HepG2 (cell line): ENCODE results near the gene CCDC6. TPM values are rescaled to one million over a fixed set of nuclear protein-coding genes. Genes with fewer than 3 reads are reported as not detected.
A peak's percentile ranks its signal among the peaks of the same experiment; 100 is the strongest.

Experiments
- ATAC-seq: fragments of 200-7000 bp; cut with Tn5 transposase; 3 replicates; pipeline ENCODE4 v1.9.1; 2020; ENCODE audit warnings: mild to moderate bottlenecking, moderate library complexity
- BruUV-seq: library from RNA; stranded (reverse); fragments of 400-500 nt; replicated peaks from 2 replicates; lab custom pipeline; 2021; lab: Mats Ljungman, UMichigan
- CTCF ChIA-PET: fragments of 300-600 bp; formaldehyde crosslinking; extraction: SDS; loops from one replicate; lab custom pipeline; 2021; ENCODE audit warnings: low total read pairs, inconsistent platforms, low intra/inter-chr PET ratio; lab: Yijun Ruan, JAX
- POLR2A ChIA-PET: fragments of 350-600 bp; sonication (Branson Sonifier 250); formaldehyde crosslinking; loops from one replicate; lab custom pipeline; 2020; ENCODE audit warnings: antibody characterized with exemption, inconsistent platforms; lab: Yijun Ruan, JAX
- DNase-seq: peaks from one replicate; pipeline ENCODE4 v3.0.0-alpha.2; 2015; ENCODE audit warnings: low spot score
- FAIRE-seq: peaks from 3 replicates; lab custom pipeline; 2011; peaks lifted over from hg19 to GRCh38; lab: Jason Lieb, UNC
- H2AFZ ChIP-seq: one replicate; pipeline ENCODE4 v1.6.1; 2011; ENCODE audit warnings: low read length, inconsistent platforms
- H3K27ac ChIP-seq: fragments of 300-600 bp; 3 replicates; pipeline ENCODE4 v1.8.0; 2011; ENCODE audit warnings: mixed run types, mild to moderate bottlenecking, mixed read lengths, low read length, inconsistent platforms; ENCODE audit not compliant: insufficient read depth; ENCODE audit errors: extremely low read length
- H3K27me3 ChIP-seq, 2 experiments: fragments of 200-600 bp in 1 of 2; 2 replicates in 1 of 2; 3 replicates in 1 of 2; pipeline versions ENCODE4 v1.6.0 to v1.8.0; 2011; ENCODE audit warnings: low read length in 2 of 2, mild to moderate bottlenecking in 2 of 2, moderate library complexity in 2 of 2, inconsistent platforms in 1 of 2; ENCODE audit not compliant: insufficient read depth in 2 of 2, control insufficient read depth in 1 of 2
- H3K36me3 ChIP-seq, 2 experiments: fragments of 200-600 bp in 1 of 2; replicated peaks in 1 of 2; 2 replicates in 1 of 2; 3 replicates in 1 of 2; pipeline versions ENCODE4 v1.5.1 to v1.8.0; 2011; ENCODE audit warnings: low read length in 2 of 2, inconsistent platforms in 1 of 2; ENCODE audit not compliant: insufficient read depth in 2 of 2, control insufficient read depth in 1 of 2
- H3K4me1 ChIP-seq: 2 replicates; pipeline ENCODE4 v1.5.1; 2012; ENCODE audit warnings: low read length, inconsistent platforms; ENCODE audit not compliant: insufficient read depth
- H3K4me2 ChIP-seq: 2 replicates; pipeline ENCODE4 v1.6.0; 2011; ENCODE audit warnings: low read depth, low read length, inconsistent platforms
- H3K4me3 ChIP-seq, 3 experiments: fragments of 200-600 bp in 1 of 3; sonication (generic), shearing (Covaris generic) in 1 of 3; replicated peaks in 1 of 3; 2 replicates each; pipeline ENCODE4 v1.5.1; 2011 to 2016; ENCODE audit warnings: low read length in 3 of 3, inconsistent platforms in 2 of 3, low read depth in 2 of 3, mild to moderate bottlenecking in 2 of 3, control low read depth in 1 of 3, mixed read lengths in 1 of 3; ENCODE audit not compliant: insufficient read depth in 1 of 3
- H3K79me2 ChIP-seq: one replicate; pipeline ENCODE4 v1.6.1; 2011; ENCODE audit warnings: low read length, inconsistent platforms; ENCODE audit not compliant: insufficient read depth
- H3K9ac ChIP-seq: 2 replicates; pipeline ENCODE4 v1.6.0; 2011; ENCODE audit warnings: mild to moderate bottlenecking, low read depth, low read length, inconsistent platforms; ENCODE audit not compliant: insufficient read depth
- H3K9me3 ChIP-seq: 2 replicates; pipeline ENCODE4 v1.5.1; 2012; ENCODE audit warnings: mild to moderate bottlenecking, low read length
- H4K20me1 ChIP-seq: 2 replicates; pipeline ENCODE4 v1.6.0; 2011; ENCODE audit warnings: inconsistent platforms, mild to moderate bottlenecking, low read length, moderate library complexity; ENCODE audit not compliant: insufficient read depth
- ATM ChIP-seq: fragments of 450-650 bp; IDR thresholded peaks from 2 replicates; pipeline ENCODE4 v1.7.1; 2017; ENCODE audit warnings: mild to moderate bottlenecking, borderline replicate concordance
- KAT8 ChIP-seq: IDR thresholded peaks from 2 replicates; pipeline ENCODE4 v1.6.1; 2016; ENCODE audit warnings: missing genetic modification reagents, missing compliant biosample characterization
- MED1 ChIP-seq: sonication (generic); formaldehyde crosslinking; IDR thresholded peaks from 2 replicates; pipeline ENCODE4 v1.4.0; 2020; ENCODE audit warnings: missing genetic modification reagents
- NFYC ChIP-seq: IDR thresholded peaks from 2 replicates; pipeline ENCODE4 v1.6.1; 2016; ENCODE audit warnings: missing genetic modification reagents, missing compliant biosample characterization
- RBAK ChIP-seq: sonication (generic); formaldehyde crosslinking; IDR thresholded peaks from 2 replicates; pipeline ENCODE4 v1.5.1; 2020; ENCODE audit warnings: mild to moderate bottlenecking, missing genetic modification reagents
- XBP1 ChIP-seq: sonication (generic); formaldehyde crosslinking; IDR thresholded peaks from 2 replicates; pipeline ENCODE4 v1.5.0; 2020; ENCODE audit warnings: missing genetic modification reagents
- ZFP62 ChIP-seq: sonication (generic); formaldehyde crosslinking; IDR thresholded peaks from 2 replicates; pipeline ENCODE4 v1.4.0; 2020; ENCODE audit warnings: missing genetic modification reagents
- ZNF264 ChIP-seq: sonication (generic); formaldehyde crosslinking; IDR thresholded peaks from 2 replicates; pipeline ENCODE4 v1.4.0; 2020; ENCODE audit warnings: missing genetic modification reagents
- ZNF382 ChIP-seq: sonication (generic); formaldehyde crosslinking; IDR thresholded peaks from 2 replicates; pipeline ENCODE4 v1.5.0; 2020; ENCODE audit warnings: missing genetic modification reagents, mild to moderate bottlenecking, borderline replicate concordance
- ZNF550 ChIP-seq: sonication (generic); formaldehyde crosslinking; IDR thresholded peaks from 2 replicates; pipeline ENCODE4 v1.4.0; 2020; ENCODE audit warnings: mild to moderate bottlenecking, missing genetic modification reagents, borderline replicate concordance
- ZNF746 ChIP-seq: sonication (generic); formaldehyde crosslinking; IDR thresholded peaks from 2 replicates; pipeline ENCODE4 v1.8.0; 2022; ENCODE audit warnings: mild to moderate bottlenecking, missing genetic modification reagents
- WGBS: methylation state at CpG from one replicate; pipeline ENCODE4 v1.1.6; 2017; ENCODE audit warnings: low lambda C conversion rate; 5-methylcytosine and 5-hydroxymethylcytosine counted together
- in situ Hi-C: cut with HindIII; loops from 2 replicates; pipeline ENCODE4 v1.10.0; 2017; ENCODE audit warnings: low pct_unique_long_range_greater_than_20kb; ENCODE audit not compliant: extremely low pct_ligation_motif_present
- intact Hi-C: fragments of 100-400 bp; cut with micrococcal nuclease; formaldehyde crosslinking; loops from one replicate; pipeline ENCODE4 v1.10.0; 2022; ENCODE audit not compliant: unreplicated experiment
- polyA plus RNA-seq, 8 experiments: library from polyadenylated mRNA; depleted of rRNA in 3 of 8; stranded (reverse) in 7 of 8; unstranded in 1 of 8; fragments of >200 nt; fragmentation: Illumina TruSeq in 4 of 8; extraction: Trizol in 4 of 8; gene quantifications; 2 replicates each; pipeline versions ENCODE4 v1.2.1 to v1.2.3, GENCODE V29; 2011 to 2016; ENCODE audit warnings: low read depth in 4 of 8, missing spikeins in 1 of 8, mixed read lengths in 1 of 8; ENCODE audit not compliant: insufficient read depth in 1 of 8
- total RNA-seq, 5 experiments: library from RNA; depleted of rRNA; stranded (reverse); fragments of >200 nt; fragmentation: Illumina TruSeq; extraction: Trizol; gene quantifications; 2 replicates each; pipeline ENCODE4 v1.2.3, GENCODE V29; 2016; ENCODE audit warnings: low read depth in 1 of 5
- TF ChIP-seq, protein P1 (sequence below): IDR thresholded peaks from 2 replicates; pipeline ENCODE4 v1.6.1; 2016; ENCODE audit warnings: low read depth, borderline replicate concordance

Gene CCDC6
- total and polyA plus RNA-seq, 2 of the 13 experiments (the other 11 are each of a cell fraction or from before 2014, with no cell fraction given), result 17.9 to 18.3 TPM

DNA sequence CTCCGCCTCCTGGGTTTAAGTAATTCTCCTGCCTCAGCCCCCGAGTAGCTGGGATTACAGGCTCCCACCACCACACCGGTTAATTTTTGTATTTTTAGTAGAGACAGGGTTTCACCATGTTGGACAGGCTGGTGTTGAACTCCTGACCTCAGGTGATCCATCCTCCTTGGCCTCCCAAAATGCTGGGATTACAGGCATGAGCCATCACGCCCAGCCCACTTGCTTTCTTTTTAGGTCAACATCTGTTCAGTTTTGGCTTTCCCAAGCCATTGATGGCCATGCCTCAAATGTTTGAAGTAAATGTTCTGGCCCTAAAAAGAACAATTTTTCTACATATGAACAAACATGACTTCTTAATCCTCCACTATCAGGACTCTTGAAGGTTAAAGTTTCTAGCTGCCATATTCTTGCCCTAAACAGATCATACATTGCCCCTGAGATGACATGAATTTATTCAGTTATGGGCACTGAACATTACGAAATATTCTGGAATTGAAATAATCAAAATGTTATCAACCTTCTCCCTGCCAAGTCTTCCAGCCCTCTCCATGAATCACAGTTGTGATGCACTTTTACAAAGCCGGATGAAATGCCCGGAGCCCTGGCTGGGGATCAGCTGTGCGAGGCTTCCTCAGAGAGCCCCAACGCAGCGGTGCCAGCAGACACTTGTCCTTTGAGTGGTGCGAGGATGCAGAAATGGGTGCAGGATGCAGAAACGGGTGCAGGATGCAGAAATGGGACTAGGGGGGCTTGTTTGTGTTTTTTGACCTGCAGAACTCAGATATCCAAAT lies 156.0 kb downstream of the CCDC6 start:
- no peaks in the 10 kb centered on the region for H3K79me2 ChIP-seq
- no peaks in the 10 kb centered on the region for H4K20me1 ChIP-seq
- no peak overlapping the region for H3K4me3 ChIP-seq
- no peak for ATAC-seq
- no TSS peak for BruUV-seq
- H3K4me2 ChIP-seq, result no peak overlapping the region
- whole genome bisulfite sequencing, result 53% methylated on average over 12 of the region's 12 CpGs
- no peaks in the 10 kb centered on the region for H3K4me1 ChIP-seq
- no peaks in the 10 kb centered on the region for H3K27me3 ChIP-seq
- TF ChIP-seq XBP1 (CRISPR knock-in tag) (no peak), KAT8 (CRISPR knock-in tag) (no peak), ATM (no peak), NFYC (no peak), ZNF550 (CRISPR knock-in tag) (no peak), ZFP62 (CRISPR knock-in tag) (no peak)
- TF ChIP-seq, protein P1, sequence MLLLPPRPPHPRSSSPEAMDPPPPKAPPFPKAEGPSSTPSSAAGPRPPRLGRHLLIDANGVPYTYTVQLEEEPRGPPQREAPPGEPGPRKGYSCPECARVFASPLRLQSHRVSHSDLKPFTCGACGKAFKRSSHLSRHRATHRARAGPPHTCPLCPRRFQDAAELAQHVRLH (CRISPR knock-in tag), result no peak
- in situ Hi-C loops (no loop called here), intact Hi-C loops (no loop called here)
- no peaks in the 10 kb centered on the region for H3K36me3 ChIP-seq
- H3K9me3 ChIP-seq, result no peaks in the 10 kb centered on the region
- H3K9ac ChIP-seq, result no peak overlapping the region
- CTCF ChIA-PET, result no interaction called here
- no peak for FAIRE-seq
- no peak for DNase-seq
- H2AFZ ChIP-seq, result no peak overlapping the region
- H3K27ac ChIP-seq, result no peak overlapping the region
- POLR2A ChIA-PET, result no interaction called here

DNA sequence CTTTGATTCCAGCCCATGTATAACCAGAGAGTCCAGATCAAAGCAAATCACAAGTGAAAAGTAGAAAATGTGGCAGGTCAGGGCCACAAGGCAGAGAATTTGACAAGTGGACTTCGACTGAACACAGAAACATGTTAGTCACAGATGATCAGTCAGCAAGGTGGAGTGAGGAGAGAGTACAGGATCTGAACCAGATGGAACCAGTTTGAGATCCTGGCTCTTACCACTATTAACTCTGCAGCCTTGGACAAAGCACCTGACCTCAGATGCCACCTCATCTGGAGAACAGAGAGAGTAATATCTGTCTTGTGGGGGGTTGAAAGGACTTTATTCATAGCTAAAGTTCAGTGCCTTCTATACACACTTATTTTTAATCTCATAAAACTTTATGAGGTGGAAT lies 157.5 kb downstream of the CCDC6 start:
- H3K9me3 ChIP-seq, result no peaks in the 10 kb centered on the region
- no peaks in the 10 kb centered on the region for H4K20me1 ChIP-seq
- ATAC-seq (peak; percentile 57; the same call in 2 of the 3 replicates), DNase-seq (no peak), FAIRE-seq (no peak)
- TF ChIP-seq ZNF382 (CRISPR knock-in tag) (no peak), ZNF264 (CRISPR knock-in tag) (no peak), RBAK (CRISPR knock-in tag) (peak; percentile 57; the same call in 1 of the 2 replicates), MED1 (0 out of 2 replicates have a peak, but pooled peaks have one; percentile 26), ZNF746 (CRISPR knock-in tag) (no peak)
- no peaks in the 10 kb centered on the region for H3K36me3 ChIP-seq
- H3K9ac ChIP-seq, result no peak overlapping the region
- ChIA-PET POLR2A (no interaction called here), CTCF (no interaction called here)
- intact Hi-C loops (loop anchor here (5.0 kb wide), 1 partner anchor 507 kb away; no protein-coding TSS in a partner anchor), in situ Hi-C loops (no loop called here)
- BruUV-seq, result no TSS peak
- WGBS, result 0% methylated on average over 1 of the region's 1 CpG
- no peak overlapping the region for H3K4me3 ChIP-seq
- H3K4me1 ChIP-seq, result no peaks in the 10 kb centered on the region
- H3K79me2 ChIP-seq, result no peaks in the 10 kb centered on the region
- no peak overlapping the region for H3K4me2 ChIP-seq
- no peaks in the 10 kb centered on the region for H3K27me3 ChIP-seq
- H2AFZ ChIP-seq, result no peak overlapping the region
- no peak overlapping the region for H3K27ac ChIP-seq
